ENCODE data around the gene ANKRD17. TPM values are rescaled to one million over a fixed set of nuclear protein-coding genes. Genes with fewer than 3 reads are reported as not detected.

Gene ANKRD17
- total and polyA plus RNA-seq, 9 of the 15 experiments (the other 6 are each of a cell fraction or from before 2014, with no cell fraction given), result 25.5 to 86.9 (median 52.2) TPM

DNA sequence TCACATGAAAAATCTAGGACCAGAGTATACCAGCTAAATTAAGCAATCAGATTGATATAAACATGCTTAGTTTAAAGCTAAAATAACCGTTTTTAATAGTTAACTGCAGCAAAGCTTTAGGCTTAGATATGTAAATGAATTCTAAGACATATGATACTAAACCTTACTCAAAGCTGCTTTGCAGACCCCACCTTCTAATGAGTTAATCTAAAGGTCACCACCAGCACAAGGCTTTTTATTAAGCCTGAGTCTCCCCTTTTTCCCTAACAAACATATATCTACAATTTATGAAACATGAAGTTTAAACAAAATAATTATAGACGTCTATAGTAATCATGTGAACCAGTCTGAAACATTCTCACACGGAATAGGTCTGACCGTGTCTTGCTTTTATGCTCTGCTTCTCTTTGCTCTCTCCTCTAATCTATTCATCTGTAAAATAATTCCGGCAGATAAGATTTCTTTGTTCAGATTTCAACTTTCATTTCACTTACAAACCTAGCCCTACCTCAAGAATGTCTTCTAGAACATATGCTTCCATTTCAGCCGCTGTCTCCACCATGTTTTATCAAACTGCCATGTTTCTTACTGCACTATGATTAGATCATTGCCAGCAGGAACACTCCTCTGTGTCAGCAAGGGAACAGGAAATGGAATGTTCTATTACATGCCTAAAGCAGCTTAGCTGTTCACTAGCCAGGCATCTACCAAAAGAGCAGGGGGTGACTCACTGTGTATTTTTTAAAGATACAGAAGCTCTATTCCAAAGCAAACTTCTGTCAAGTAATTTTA is 35.9 kb downstream of the ANKRD17 start (continued):
- TF ChIP-seq XRCC3 (IDR thresholded peaks at IDR 0.05) (no peak), NCOR1 (IDR thresholded peaks at IDR 0.05) (peak; percentile 43; the same call in 1 of the 2 replicates), ZNF518B (CRISPR knock-in tag; IDR thresholded peaks at IDR 0.05) (no peak), MAFK (IDR thresholded peaks at IDR 0.05; ENCODE audit: low read length) (peak; percentile 57; the same call in 1 of the 2 replicates), JUNB (CRISPR knock-in tag; conservative IDR thresholded peaks at IDR 0.05) (no peak), PYGO2 (tag; IDR thresholded peaks at IDR 0.05) (no peak), CBX8 (IDR thresholded peaks at IDR 0.05; ENCODE audit: borderline replicate concordance, extremely low read depth, low read depth, low read length, poor library complexity, severe bottlenecking) (no peak), ZNF384 (IDR thresholded peaks at IDR 0.05; ENCODE audit: low read depth, low read length) (no peak), SMAD4 (CRISPR knock-in tag; conservative IDR thresholded peaks at IDR 0.05) (no peak), RAD51 (IDR thresholded peaks at IDR 0.05; ENCODE audit: borderline replicate concordance, low read depth) (peak; percentile 16; the same call in 1 of the 2 replicates), NBN (IDR thresholded peaks at IDR 0.05; ENCODE audit: low read depth) (peak; percentile 76), MITF (IDR thresholded peaks at IDR 0.05) (no peak), SAFB (IDR thresholded peaks at IDR 0.05; ENCODE audit: borderline replicate concordance, low read depth, low read length) (no peak), ZNF41 (CRISPR knock-in tag; conservative IDR thresholded peaks at IDR 0.05) (no peak), BCOR (IDR thresholded peaks at IDR 0.05) (no peak), POLR2G (IDR thresholded peaks at IDR 0.05; ENCODE audit: low read depth, low read length) (peak; percentile 61), ADNP (tag; IDR thresholded peaks at IDR 0.05) (0 out of 2 replicates have a peak, but pooled peaks have one; percentile 25)
- TF ChIP-seq, protein P1, sequence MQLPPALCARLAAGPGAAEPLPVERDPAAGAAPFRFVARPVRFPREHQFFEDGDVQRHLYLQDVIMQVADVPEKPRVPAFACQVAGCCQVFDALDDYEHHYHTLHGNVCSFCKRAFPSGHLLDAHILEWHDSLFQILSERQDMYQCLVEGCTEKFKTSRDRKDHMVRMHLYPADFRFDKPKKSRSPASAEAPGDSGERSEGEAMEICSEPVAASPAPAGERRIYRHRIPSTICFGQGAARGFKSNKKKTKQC (CRISPR knock-in tag; IDR thresholded peaks at IDR 0.05), result no peak
- TF ChIP-seq, protein P2, sequence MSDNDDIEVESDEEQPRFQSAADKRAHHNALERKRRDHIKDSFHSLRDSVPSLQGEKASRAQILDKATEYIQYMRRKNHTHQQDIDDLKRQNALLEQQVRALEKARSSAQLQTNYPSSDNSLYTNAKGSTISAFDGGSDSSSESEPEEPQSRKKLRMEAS (CRISPR knock-in tag; IDR thresholded peaks at IDR 0.05), result no peak
- TF ChIP-seq, protein P3, sequence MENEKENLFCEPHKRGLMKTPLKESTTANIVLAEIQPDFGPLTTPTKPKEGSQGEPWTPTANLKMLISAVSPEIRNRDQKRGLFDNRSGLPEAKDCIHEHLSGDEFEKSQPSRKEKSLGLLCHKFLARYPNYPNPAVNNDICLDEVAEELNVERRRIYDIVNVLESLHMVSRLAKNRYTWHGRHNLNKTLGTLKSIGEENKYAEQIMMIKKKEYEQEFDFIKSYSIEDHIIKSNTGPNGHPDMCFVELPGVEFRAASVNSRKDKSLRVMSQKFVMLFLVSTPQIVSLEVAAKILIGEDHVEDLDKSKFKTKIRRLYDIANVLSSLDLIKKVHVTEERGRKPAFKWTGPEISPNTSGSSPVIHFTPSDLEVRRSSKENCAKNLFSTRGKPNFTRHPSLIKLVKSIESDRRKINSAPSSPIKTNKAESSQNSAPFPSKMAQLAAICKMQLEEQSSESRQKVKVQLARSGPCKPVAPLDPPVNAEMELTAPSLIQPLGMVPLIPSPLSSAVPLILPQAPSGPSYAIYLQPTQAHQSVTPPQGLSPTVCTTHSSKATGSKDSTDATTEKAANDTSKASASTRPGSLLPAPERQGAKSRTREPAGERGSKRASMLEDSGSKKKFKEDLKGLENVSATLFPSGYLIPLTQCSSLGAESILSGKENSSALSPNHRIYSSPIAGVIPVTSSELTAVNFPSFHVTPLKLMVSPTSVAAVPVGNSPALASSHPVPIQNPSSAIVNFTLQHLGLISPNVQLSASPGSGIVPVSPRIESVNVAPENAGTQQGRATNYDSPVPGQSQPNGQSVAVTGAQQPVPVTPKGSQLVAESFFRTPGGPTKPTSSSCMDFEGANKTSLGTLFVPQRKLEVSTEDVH (IDR thresholded peaks at IDR 0.05; ENCODE audit: low read depth, partially characterized antibody), result peak; percentile 32
